ENCODE measurements around the gene SARNP.
"Not testable (repeated sequence)": the region's sequence is repeated elsewhere in the genome, so short reads cannot be mapped to it uniquely, and the experiment has no call there.

Gene SARNP

GRCh38 chr12:55817345-55818139 is at the start of gene SARNP, which contains the start of gene ORMDL2:
Gene SARNP (minus strand): TSS chr12:55817724. CDS start chr12:55817701, 23 bp downstream.
Gene ORMDL2 (plus strand): TSS chr12:55818041. CDS start chr12:55819000, 959 bp downstream.
- no peak for TF ChIP-seq CTCF (conservative IDR thresholded peaks at IDR 0.05; ENCODE audit: low read depth, low read length)
- H3K4me3 ChIP-seq (ENCODE audit: low read depth, low read length), result peak within 1 kb of the TSS; percentile 97
- DNase-seq (ENCODE audit: low read depth), result peak; percentile 100

GRCh38 chr12:55866454-55867004 is 49.0 kb upstream of the SARNP start:
- DNase-seq (ENCODE audit: low read depth); H3K4me3 ChIP-seq (ENCODE audit: low read depth, low read length): not testable (repeated sequence)

GRCh38 chr12:55865327-55865726 is 47.8 kb upstream of the SARNP start:
- TF ChIP-seq CTCF (conservative IDR thresholded peaks at IDR 0.05; ENCODE audit: low read depth, low read length), result no peak

GRCh38 chr12:55862931-55863330 is 45.4 kb upstream of the SARNP start:
- not testable (repeated sequence) for DNase-seq (ENCODE audit: low read depth); H3K4me3 ChIP-seq (ENCODE audit: low read depth, low read length)

More at GRCh38 chr12:55865327-55865726, 47.8 kb upstream of the SARNP start:
- no peak for DNase-seq (ENCODE audit: low read depth)
- no peak overlapping the region for H3K4me3 ChIP-seq (ENCODE audit: low read depth, low read length)

- DNase-seq (ENCODE audit: low read depth), result no peak
- no peak for TF ChIP-seq CTCF (conservative IDR thresholded peaks at IDR 0.05; ENCODE audit: low read depth, low read length)
- no peak overlapping the region for H3K4me3 ChIP-seq (ENCODE audit: low read depth, low read length)
Observed at GRCh38 chr12:55862286-55862685, 44.8 kb upstream of the SARNP start.

GRCh38 chr12:55861871-55862270 is 44.3 kb upstream of the SARNP start:
- no peak for DNase-seq (ENCODE audit: low read depth)
- TF ChIP-seq CTCF (conservative IDR thresholded peaks at IDR 0.05; ENCODE audit: low read depth, low read length), result no peak
- H3K4me3 ChIP-seq (ENCODE audit: low read depth, low read length), result no peak overlapping the region

- no peak overlapping the region for H3K4me3 ChIP-seq (ENCODE audit: low read depth, low read length)
- TF ChIP-seq CTCF (conservative IDR thresholded peaks at IDR 0.05; ENCODE audit: low read depth, low read length), result no peak
- no peak for DNase-seq (ENCODE audit: low read depth)
Observed at GRCh38 chr12:55861396-55861795, 43.9 kb upstream of the SARNP start.

- H3K4me3 ChIP-seq (ENCODE audit: low read depth, low read length), result no peak overlapping the region
- TF ChIP-seq CTCF (conservative IDR thresholded peaks at IDR 0.05; ENCODE audit: low read depth, low read length), result no peak
- no peak for DNase-seq (ENCODE audit: low read depth)
Observed at GRCh38 chr12:55852740-55853139, 35.2 kb upstream of the SARNP start.
